ENCODE data around the gene FOLR1.

DNA sequence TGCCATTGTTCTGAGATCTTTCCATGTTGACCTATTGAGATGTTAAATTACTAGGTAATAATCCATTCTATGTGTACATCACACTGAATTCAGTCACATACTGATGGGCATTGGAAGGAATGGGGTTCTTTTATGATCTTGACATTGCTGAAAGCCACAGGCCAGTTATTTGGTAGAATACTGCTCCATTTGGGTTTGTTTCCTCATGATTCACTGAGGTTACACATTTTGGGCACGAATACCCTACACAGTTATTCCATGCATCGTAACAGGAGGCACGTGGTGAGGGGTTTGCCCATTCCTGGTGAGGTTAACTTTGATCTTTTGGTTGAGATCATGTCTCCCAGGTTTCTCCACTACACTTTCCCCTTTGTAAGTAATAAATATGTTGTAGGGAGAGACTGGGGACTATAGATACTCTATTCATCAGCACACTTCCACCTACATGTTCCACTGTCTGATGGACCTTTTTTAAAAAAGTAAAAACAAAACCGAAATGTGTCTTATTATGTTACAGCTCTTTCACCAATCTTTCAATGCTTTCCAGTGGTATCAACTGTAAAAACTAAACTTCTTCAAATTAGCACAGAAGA is 12.0 kb upstream of the FOLR1 start:
- no peak for TF ChIP-seq POLR2AphosphoS5 (IDR thresholded peaks at IDR 0.05; ENCODE audit: borderline replicate concordance, low read depth, low read length)
- no peak for TF ChIP-seq EZH2 (IDR thresholded peaks at IDR 0.05)
